HG02759 (cell line): ENCODE data around the gene PIEZO2.
"Not testable (repeated sequence)": the region's sequence is repeated elsewhere in the genome, so short reads cannot be mapped to it uniquely, and the experiment has no call there.

Experiments used
- ATAC-seq: cut with Tn5 transposase; IDR thresholded peaks from one replicate; pipeline ENCODE4 v1.9.1; 2021; ENCODE audit warnings: mild to moderate bottlenecking, moderate library complexity; ENCODE audit not compliant: unreplicated experiment

Gene PIEZO2

GRCh38 chr18:10851824-10852319, 297.5 kb downstream of the PIEZO2 start:
- no peak for ATAC-seq

- no peak for ATAC-seq
Measured at GRCh38 chr18:10850840-10851239, 298.5 kb downstream of the PIEZO2 start.

GRCh38 chr18:10850216-10850615, 299.2 kb downstream of the PIEZO2 start:
- no peak for ATAC-seq

GRCh38 chr18:10847907-10848306, 301.5 kb downstream of the PIEZO2 start:
- ATAC-seq = no peak

GRCh38 chr18:10847408-10847790, 302.0 kb downstream of the PIEZO2 start:
- ATAC-seq = no peak

- ATAC-seq = no peak
Measured at GRCh38 chr18:10846657-10847407, 302.5 kb downstream of the PIEZO2 start.

- ATAC-seq = not testable (repeated sequence)
Measured at GRCh38 chr18:10846035-10846434, 303.3 kb downstream of the PIEZO2 start.

GRCh38 chr18:10843565-10843964, 305.8 kb downstream of the PIEZO2 start:
- no peak for ATAC-seq

GRCh38 chr18:10842861-10843260, 306.5 kb downstream of the PIEZO2 start:
- ATAC-seq = no peak

GRCh38 chr18:10842371-10842770, 307.0 kb downstream of the PIEZO2 start:
- ATAC-seq = no peak

- ATAC-seq = no peak
Measured at GRCh38 chr18:10841203-10841602, 308.2 kb downstream of the PIEZO2 start.

GRCh38 chr18:10840743-10841142, 308.6 kb downstream of the PIEZO2 start:
- no peak for ATAC-seq

- ATAC-seq = no peak
Measured at GRCh38 chr18:10839421-10839820, 309.9 kb downstream of the PIEZO2 start.

- no peak for ATAC-seq
Measured at GRCh38 chr18:10838553-10838952, 310.8 kb downstream of the PIEZO2 start.

- ATAC-seq = no peak
Measured at GRCh38 chr18:10834128-10834815, 315.1 kb downstream of the PIEZO2 start.

- no peak for ATAC-seq
Measured at GRCh38 chr18:10833656-10834055, 315.7 kb downstream of the PIEZO2 start.

GRCh38 chr18:10826400-10826799, 323.0 kb downstream of the PIEZO2 start:
- no peak for ATAC-seq

- ATAC-seq = no peak
Measured at GRCh38 chr18:10822456-10822855, 326.9 kb downstream of the PIEZO2 start.

GRCh38 chr18:10820681-10821080, 328.7 kb downstream of the PIEZO2 start:
- ATAC-seq = no peak

GRCh38 chr18:10814336-10814735, 335.0 kb downstream of the PIEZO2 start:
- ATAC-seq = no peak

- ATAC-seq = no peak
Measured at GRCh38 chr18:10805587-10806118, 343.7 kb downstream of the PIEZO2 start.

- no peak for ATAC-seq
Measured at GRCh38 chr18:10804126-10804525, 345.2 kb downstream of the PIEZO2 start.
